ENCODE results near the gene TRIM37.
A peak's percentile ranks its signal among the peaks of the same experiment; 100 is the strongest.

Gene TRIM37, protein sequence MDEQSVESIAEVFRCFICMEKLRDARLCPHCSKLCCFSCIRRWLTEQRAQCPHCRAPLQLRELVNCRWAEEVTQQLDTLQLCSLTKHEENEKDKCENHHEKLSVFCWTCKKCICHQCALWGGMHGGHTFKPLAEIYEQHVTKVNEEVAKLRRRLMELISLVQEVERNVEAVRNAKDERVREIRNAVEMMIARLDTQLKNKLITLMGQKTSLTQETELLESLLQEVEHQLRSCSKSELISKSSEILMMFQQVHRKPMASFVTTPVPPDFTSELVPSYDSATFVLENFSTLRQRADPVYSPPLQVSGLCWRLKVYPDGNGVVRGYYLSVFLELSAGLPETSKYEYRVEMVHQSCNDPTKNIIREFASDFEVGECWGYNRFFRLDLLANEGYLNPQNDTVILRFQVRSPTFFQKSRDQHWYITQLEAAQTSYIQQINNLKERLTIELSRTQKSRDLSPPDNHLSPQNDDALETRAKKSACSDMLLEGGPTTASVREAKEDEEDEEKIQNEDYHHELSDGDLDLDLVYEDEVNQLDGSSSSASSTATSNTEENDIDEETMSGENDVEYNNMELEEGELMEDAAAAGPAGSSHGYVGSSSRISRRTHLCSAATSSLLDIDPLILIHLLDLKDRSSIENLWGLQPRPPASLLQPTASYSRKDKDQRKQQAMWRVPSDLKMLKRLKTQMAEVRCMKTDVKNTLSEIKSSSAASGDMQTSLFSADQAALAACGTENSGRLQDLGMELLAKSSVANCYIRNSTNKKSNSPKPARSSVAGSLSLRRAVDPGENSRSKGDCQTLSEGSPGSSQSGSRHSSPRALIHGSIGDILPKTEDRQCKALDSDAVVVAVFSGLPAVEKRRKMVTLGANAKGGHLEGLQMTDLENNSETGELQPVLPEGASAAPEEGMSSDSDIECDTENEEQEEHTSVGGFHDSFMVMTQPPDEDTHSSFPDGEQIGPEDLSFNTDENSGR

GRCh38 chr17:59106463-59107305, at the start of gene TRIM37:
TRIM37 (minus strand) TSS chr17:59106880; CDS start chr17:59106461, 419 bp downstream.
- TF ChIP-seq USF1 (IDR thresholded peaks at IDR 0.05) = peak; percentile 98
- peak; percentile 86 for TF ChIP-seq EGR1 (IDR thresholded peaks at IDR 0.05)
- TF ChIP-seq RAD21 (IDR thresholded peaks at IDR 0.05; ENCODE audit: low read depth) = no peak
- peak; percentile 49 for TF ChIP-seq TCF12 (IDR thresholded peaks at IDR 0.05; ENCODE audit: low read depth)
- TF ChIP-seq MAX (IDR thresholded peaks at IDR 0.05) = peak; percentile 82
- peak; percentile 48; the same call in 1 of the 2 replicates for TF ChIP-seq TEAD4 (IDR thresholded peaks at IDR 0.05)
- 0 out of 2 replicates have a peak, but pooled peaks have one; percentile 31 for TF ChIP-seq NFIC (IDR thresholded peaks at IDR 0.05)
- TF ChIP-seq FOXM1 (IDR thresholded peaks at IDR 0.05; ENCODE audit: borderline replicate concordance, low read depth) = no peak
- TF ChIP-seq CREB1 (IDR thresholded peaks at IDR 0.05; ENCODE audit: low read depth) = no peak
- TF ChIP-seq CEBPB (IDR thresholded peaks at IDR 0.05) = no peak
- no peak for TF ChIP-seq EP300 (IDR thresholded peaks at IDR 0.05; ENCODE audit: borderline replicate concordance)
- peak; percentile 51; the same call in 1 of the 2 replicates for TF ChIP-seq YY1 (IDR thresholded peaks at IDR 0.05; ENCODE audit: low read depth)
- TF ChIP-seq TAF1 (IDR thresholded peaks at IDR 0.05; ENCODE audit: low read depth) = 0 out of 2 replicates have a peak, but pooled peaks have one; percentile 47
- TF ChIP-seq ZBTB7A (IDR thresholded peaks at IDR 0.05; ENCODE audit: low read depth) = no peak; the same call in 1 of the 2 replicates
- no peak for TF ChIP-seq REST (IDR thresholded peaks at IDR 0.05; ENCODE audit: low read depth)

DNA sequence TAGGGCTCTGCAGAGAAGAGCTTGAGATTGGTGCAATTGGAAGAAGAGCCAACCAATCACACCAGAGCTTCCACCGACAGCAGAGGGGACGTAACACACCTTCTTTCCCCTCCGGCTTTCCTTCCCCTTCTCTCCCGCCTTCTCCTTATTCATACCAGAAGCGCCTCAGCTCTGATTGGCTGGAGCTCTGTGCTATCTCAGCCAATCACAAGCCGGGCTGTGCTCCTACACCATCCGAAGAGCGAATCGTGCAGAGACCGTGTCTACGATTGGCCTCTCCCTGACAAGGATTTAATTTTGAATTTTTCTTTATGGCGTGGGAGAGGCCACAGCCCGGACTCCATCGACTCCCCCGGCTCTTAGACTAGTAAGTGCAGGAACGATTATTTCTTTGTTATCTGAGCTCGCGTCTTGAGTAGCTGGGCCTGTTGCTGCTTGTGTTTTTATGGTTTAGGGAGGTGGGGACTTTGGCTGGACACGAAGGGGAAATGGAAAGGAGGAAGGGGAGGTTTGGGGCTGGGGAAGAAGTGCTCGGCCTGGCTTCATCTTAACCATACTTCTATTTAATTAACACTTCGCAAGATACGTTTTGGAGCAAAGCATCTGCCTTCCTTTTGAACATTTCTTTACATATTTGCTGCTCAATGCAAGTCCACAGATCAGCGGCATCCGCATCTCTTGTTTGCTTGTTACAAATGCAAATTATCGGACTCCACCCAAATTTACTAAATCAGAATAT, 48.9 kb upstream of the TRIM37 start, which contains the start of gene PRR11:
Gene PRR11 (plus strand): TSS at position 308 of the 739 bp plus-strand sequence. CDS start 14,007 bp downstream, outside the sequence.
- TF ChIP-seq EGR1 (IDR thresholded peaks at IDR 0.05) = 0 out of 2 replicates have a peak, but pooled peaks have one; percentile 11
- TF ChIP-seq TCF12 (IDR thresholded peaks at IDR 0.05; ENCODE audit: low read depth) = no peak
- TF ChIP-seq REST (IDR thresholded peaks at IDR 0.05; ENCODE audit: low read depth) = no peak
- TF ChIP-seq USF1 (IDR thresholded peaks at IDR 0.05) = no peak
- peak; percentile 60 for TF ChIP-seq YY1 (IDR thresholded peaks at IDR 0.05; ENCODE audit: low read depth)
- TF ChIP-seq FOXM1 (IDR thresholded peaks at IDR 0.05; ENCODE audit: borderline replicate concordance, low read depth) = peak; percentile 96
- peak; percentile 48; the same call in 1 of the 2 replicates for TF ChIP-seq TAF1 (IDR thresholded peaks at IDR 0.05; ENCODE audit: low read depth)
- 0 out of 2 replicates have a peak, but pooled peaks have one; percentile 22 for TF ChIP-seq CREB1 (IDR thresholded peaks at IDR 0.05; ENCODE audit: low read depth)
- no peak for TF ChIP-seq CEBPB (IDR thresholded peaks at IDR 0.05)
- no peak for TF ChIP-seq EP300 (IDR thresholded peaks at IDR 0.05; ENCODE audit: borderline replicate concordance)
- TF ChIP-seq MAX (IDR thresholded peaks at IDR 0.05) = peak; percentile 77
- TF ChIP-seq ZBTB7A (IDR thresholded peaks at IDR 0.05; ENCODE audit: low read depth) = no peak

DNA sequence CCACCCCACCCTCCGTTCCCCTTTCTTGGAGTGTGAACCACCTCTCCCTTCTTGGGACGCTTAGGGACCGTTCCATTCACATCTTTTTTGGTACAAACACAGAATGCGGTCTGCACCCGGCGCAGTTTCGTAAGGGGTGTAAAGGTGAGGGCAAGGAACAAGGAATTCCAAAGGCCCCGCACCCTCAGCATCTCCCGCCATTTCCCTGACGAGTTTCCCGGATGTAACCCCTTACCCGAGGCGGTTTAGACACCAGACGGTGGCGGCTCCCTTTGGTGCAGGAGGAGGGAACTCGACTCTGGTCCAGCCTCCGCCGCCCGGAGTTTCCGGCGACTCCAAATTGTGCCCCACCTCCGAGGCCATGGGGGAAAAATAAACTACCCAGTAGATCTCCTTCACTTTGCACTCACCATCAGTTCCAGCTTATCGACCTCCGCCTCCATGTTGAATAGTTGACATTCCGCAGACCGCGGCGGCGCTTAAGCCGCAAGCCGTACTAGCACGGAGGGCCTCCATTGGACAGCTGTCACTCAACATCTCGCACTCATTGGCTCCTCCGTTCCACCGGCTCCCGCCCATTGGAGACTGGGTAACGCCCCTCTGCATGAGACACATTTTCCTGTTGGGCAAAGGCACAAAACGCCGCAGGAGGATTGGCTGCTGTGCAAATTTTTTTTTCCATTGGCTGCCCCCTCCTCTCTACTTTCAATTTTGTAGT, 48.2 kb upstream of the TRIM37 start, which contains the start of gene SKA2:
Gene SKA2 (minus strand): TSS at position 466 of the 718 bp plus-strand sequence. CDS start 23 bp downstream, at position 443.
- TF ChIP-seq TCF12 (IDR thresholded peaks at IDR 0.05; ENCODE audit: low read depth) (peak; percentile 58), MAX (IDR thresholded peaks at IDR 0.05) (peak; percentile 21; the same call in 1 of the 2 replicates), USF1 (IDR thresholded peaks at IDR 0.05) (no peak), RAD21 (IDR thresholded peaks at IDR 0.05; ENCODE audit: low read depth) (no peak), EGR1 (IDR thresholded peaks at IDR 0.05) (0 out of 2 replicates have a peak, but pooled peaks have one; percentile 13), TEAD4 (IDR thresholded peaks at IDR 0.05) (peak; percentile 98), YY1 (IDR thresholded peaks at IDR 0.05; ENCODE audit: low read depth) (peak; percentile 92), EP300 (IDR thresholded peaks at IDR 0.05; ENCODE audit: borderline replicate concordance) (peak; percentile 12; the same call in 1 of the 2 replicates), TAF1 (IDR thresholded peaks at IDR 0.05; ENCODE audit: low read depth) (peak; percentile 82)

Measured in Ishikawa (cell line).